DND-41 (cell line): ENCODE measurements around the gene MAPRE2.
A peak's percentile ranks its signal among the peaks of the same experiment; 100 is the strongest.

Source experiments
- ATAC-seq: fragments of 200-7000 bp; cut with Tn5 transposase; 3 replicates; pipeline ENCODE4 v1.9.1; 2021; ENCODE audit warnings: low read depth; ENCODE audit not compliant: insufficient read depth
- DNase-seq: peaks from one replicate; pipeline ENCODE4 v3.0.0-alpha.2; 2020
- H2AFZ ChIP-seq: 2 replicates; pipeline ENCODE4 v1.6.0; 2012; ENCODE audit warnings: low read depth, low read length
- H3K27ac ChIP-seq: 2 replicates; pipeline ENCODE4 v1.5.1; 2012; ENCODE audit warnings: low read length, inconsistent platforms
- H3K27me3 ChIP-seq: fragments of 200-600 bp; sonication (generic); 2 replicates; pipeline ENCODE4 v1.6.0; 2012; ENCODE audit warnings: low read length, mild to moderate bottlenecking, inconsistent platforms; ENCODE audit not compliant: insufficient read depth, poor library complexity
- H3K36me3 ChIP-seq: 2 replicates; pipeline ENCODE4 v1.5.1; 2012; ENCODE audit warnings: low read length, inconsistent platforms; ENCODE audit not compliant: insufficient read depth
- H3K4me1 ChIP-seq: 2 replicates; pipeline ENCODE4 v1.5.1; 2012; ENCODE audit warnings: mild to moderate bottlenecking, low read length; ENCODE audit not compliant: insufficient read depth
- H3K4me2 ChIP-seq: 2 replicates; pipeline ENCODE4 v1.6.0; 2012; ENCODE audit warnings: mild to moderate bottlenecking, moderate library complexity, low read length, inconsistent platforms; ENCODE audit not compliant: insufficient read depth
- H3K4me3 ChIP-seq, 2 experiments: fragments of 200-600 bp in 1 of 2; shearing (Covaris generic) in 1 of 2; 2 replicates each; pipeline ENCODE4 v1.5.1; 2012 to 2016; ENCODE audit warnings: inconsistent platforms in 2 of 2, low read length in 2 of 2, mild to moderate bottlenecking in 2 of 2, low read depth in 1 of 2, moderate library complexity in 1 of 2
- H3K79me2 ChIP-seq: 2 replicates; pipeline ENCODE4 v1.6.0; 2012; ENCODE audit warnings: low read length, inconsistent platforms; ENCODE audit not compliant: insufficient read depth
- H3K9ac ChIP-seq: 2 replicates; pipeline ENCODE4 v1.6.0; 2012; ENCODE audit warnings: low read depth, mild to moderate bottlenecking, inconsistent platforms, low read length, moderate library complexity
- H3K9me3 ChIP-seq: 2 replicates; pipeline ENCODE4 v1.5.1; 2012; ENCODE audit warnings: low read length, moderate library complexity, mild to moderate bottlenecking, inconsistent platforms; ENCODE audit not compliant: insufficient read depth, severe bottlenecking
- H4K20me1 ChIP-seq: 2 replicates; pipeline ENCODE4 v1.6.0; 2012; ENCODE audit warnings: low read length; ENCODE audit not compliant: insufficient read depth
- CTCF ChIP-seq: IDR thresholded peaks from 2 replicates; pipeline ENCODE4 v1.5.1; 2012; ENCODE audit warnings: borderline replicate concordance, low read length, moderate library complexity, mild to moderate bottlenecking; ENCODE audit not compliant: poor library complexity, severe bottlenecking; ENCODE audit errors: extremely low read depth
- EZH2 ChIP-seq: IDR thresholded peaks from 3 replicates; pipeline ENCODE4 v1.6.1; 2012; ENCODE audit warnings: borderline replicate concordance, low read depth, mild to moderate bottlenecking, moderate library complexity, low read length, inconsistent platforms; ENCODE audit not compliant: severe bottlenecking

MAPRE2 gene

GRCh38 chr18:35178260-35178659, 137.0 kb downstream of the MAPRE2 start:
- no peak overlapping the region for H3K9ac ChIP-seq
- DNase-seq (no peak), ATAC-seq (0 out of 3 replicates have a peak, but pooled peaks have one; percentile 28)
- no peak overlapping the region for H2AFZ ChIP-seq
- H3K4me3 ChIP-seq = no peak overlapping the region
- H3K4me2 ChIP-seq = no peak overlapping the region
- no peaks in the 10 kb centered on the region for H4K20me1 ChIP-seq
- H3K9me3 ChIP-seq = peaks cover 4% of the 10 kb centered on the region
- no peaks in the 10 kb centered on the region for H3K79me2 ChIP-seq
- no peaks in the 10 kb centered on the region for H3K36me3 ChIP-seq
- TF ChIP-seq CTCF = no peak
- no peak for TF ChIP-seq EZH2
- H3K27ac ChIP-seq = no peak overlapping the region
- no peaks in the 10 kb centered on the region for H3K27me3 ChIP-seq
- peaks cover 22% of the 10 kb centered on the region for H3K4me1 ChIP-seq

GRCh38 chr18:35179906-35180305, 138.7 kb downstream of the MAPRE2 start:
- no peak for ATAC-seq
- no peak overlapping the region for H3K4me3 ChIP-seq
- no peaks in the 10 kb centered on the region for H3K27me3 ChIP-seq
- TF ChIP-seq EZH2 (no peak), CTCF (no peak)
- H4K20me1 ChIP-seq = no peaks in the 10 kb centered on the region
- no peak overlapping the region for H3K4me2 ChIP-seq
- peaks cover 5% of the 10 kb centered on the region for H3K4me1 ChIP-seq
- H2AFZ ChIP-seq = no peak overlapping the region
- peaks cover 4% of the 10 kb centered on the region for H3K9me3 ChIP-seq
- H3K36me3 ChIP-seq = no peaks in the 10 kb centered on the region
- H3K9ac ChIP-seq = no peak overlapping the region
- no peak for DNase-seq
- H3K79me2 ChIP-seq = no peaks in the 10 kb centered on the region
- no peak overlapping the region for H3K27ac ChIP-seq

GRCh38 chr18:35180455-35180854, 139.2 kb downstream of the MAPRE2 start:
- H3K9me3 ChIP-seq = peaks cover 4% of the 10 kb centered on the region
- no peaks in the 10 kb centered on the region for H3K79me2 ChIP-seq
- H2AFZ ChIP-seq = no peak overlapping the region
- H3K9ac ChIP-seq = no peak overlapping the region
- no peak for DNase-seq
- no peak overlapping the region for H3K4me3 ChIP-seq
- no peak overlapping the region for H3K4me2 ChIP-seq
- no peak for TF ChIP-seq EZH2
- TF ChIP-seq CTCF = no peak
- ATAC-seq = no peak
- no peaks in the 10 kb centered on the region for H3K27me3 ChIP-seq
- H4K20me1 ChIP-seq = no peaks in the 10 kb centered on the region
- H3K27ac ChIP-seq = no peak overlapping the region
- no peaks in the 10 kb centered on the region; the same call in 1 of the 2 replicates for H3K4me1 ChIP-seq
- H3K36me3 ChIP-seq = no peaks in the 10 kb centered on the region

GRCh38 chr18:35182151-35182550, 140.9 kb downstream of the MAPRE2 start:
- Histone ChIP-seq H3K36me3 (no peaks in the 10 kb centered on the region), H3K27ac (no peak overlapping the region), H3K4me2 (no peak overlapping the region), H3K9ac (no peak overlapping the region), H3K9me3 (peaks cover under 1% of the 10 kb centered on the region), H4K20me1 (no peaks in the 10 kb centered on the region), H3K4me3 (no peak overlapping the region), H2AFZ (no peak overlapping the region), H3K27me3 (no peaks in the 10 kb centered on the region), H3K79me2 (no peaks in the 10 kb centered on the region), H3K4me1 (no peaks in the 10 kb centered on the region)
- no peak for ATAC-seq
- TF ChIP-seq CTCF = no peak
- TF ChIP-seq EZH2 = no peak
- no peak for DNase-seq
